Ovary (tissue), 3 donors: ENCODE results near the gene MAPKAP1.

Source experiments
- CTCF ChIP-seq, 3 donors: fragments of 450-650 bp in 2 of 3; fragments of 200-600 bp in 1 of 3; IDR thresholded peaks; one replicate each; pipeline versions ENCODE4 v1.5.1 to v1.8.0; 2016 to 2022; ENCODE audit warnings: antibody characterized with exemption in 3 of 3, mild to moderate bottlenecking in 1 of 3
- EP300 ChIP-seq: sonication (generic); formaldehyde crosslinking; IDR thresholded peaks from one replicate; pipeline ENCODE4 v1.6.1; 2017; ENCODE audit warnings: antibody characterized with exemption
- POLR2A ChIP-seq: fragments of 450-650 bp; IDR thresholded peaks from one replicate; pipeline ENCODE4 v1.6.1; 2017; ENCODE audit warnings: antibody characterized with exemption, mild to moderate bottlenecking, moderate library complexity
- donor health status: DM: no; HTN: no; CAD: no.

GRCh38 chr9:125411171-125411756 is 295.7 kb downstream of the MAPKAP1 start:
- no peak for TF ChIP-seq POLR2A
- TF ChIP-seq CTCF (IDR thresholded peaks at IDR 0.05): no peak
- no peak for TF ChIP-seq EP300
